Neural cell (in vitro differentiated cells): Measurements from ENCODE around the gene SEC24D.

ENCODE experiments used
- POLR2AphosphoS5 ChIP-seq: IDR thresholded peaks from 2 replicates; pipeline ENCODE4 v1.6.1; 2012
- REST ChIP-seq: IDR thresholded peaks from 2 replicates; pipeline ENCODE4 v1.6.1; 2012; ENCODE audit warnings: borderline replicate concordance
- TAF1 ChIP-seq: IDR thresholded peaks from 2 replicates; pipeline ENCODE4 v1.6.1; 2012; ENCODE audit warnings: low read depth
- TF ChIP-seq, protein P1 (sequence below): fragments of 450-650 bp; IDR thresholded peaks from 2 replicates; pipeline ENCODE4 v1.5.1; 2014; ENCODE audit warnings: antibody characterized with exemption, mild to moderate bottlenecking, moderate library complexity; ENCODE audit not compliant: poor library complexity, severe bottlenecking

DNA sequence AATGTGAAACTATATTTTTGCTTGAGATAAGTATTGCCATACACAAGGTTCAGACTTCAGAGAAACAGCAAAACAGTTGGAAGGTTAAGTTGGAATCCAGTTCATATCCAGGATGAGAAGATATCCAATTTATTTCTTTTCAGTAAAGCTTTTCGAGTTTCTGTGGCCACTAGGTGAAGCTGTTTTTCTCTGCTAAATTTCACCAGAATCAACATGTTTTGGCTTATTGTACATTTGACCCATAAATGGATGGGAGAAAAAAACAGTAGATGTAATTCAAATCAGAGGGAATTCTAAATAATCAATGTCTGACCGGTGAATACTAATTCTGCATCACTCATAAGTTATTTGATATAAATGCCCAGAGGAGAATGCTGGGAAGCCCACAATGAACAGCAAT, 159.8 kb downstream of the SEC24D start:
- TF ChIP-seq, protein P1, sequence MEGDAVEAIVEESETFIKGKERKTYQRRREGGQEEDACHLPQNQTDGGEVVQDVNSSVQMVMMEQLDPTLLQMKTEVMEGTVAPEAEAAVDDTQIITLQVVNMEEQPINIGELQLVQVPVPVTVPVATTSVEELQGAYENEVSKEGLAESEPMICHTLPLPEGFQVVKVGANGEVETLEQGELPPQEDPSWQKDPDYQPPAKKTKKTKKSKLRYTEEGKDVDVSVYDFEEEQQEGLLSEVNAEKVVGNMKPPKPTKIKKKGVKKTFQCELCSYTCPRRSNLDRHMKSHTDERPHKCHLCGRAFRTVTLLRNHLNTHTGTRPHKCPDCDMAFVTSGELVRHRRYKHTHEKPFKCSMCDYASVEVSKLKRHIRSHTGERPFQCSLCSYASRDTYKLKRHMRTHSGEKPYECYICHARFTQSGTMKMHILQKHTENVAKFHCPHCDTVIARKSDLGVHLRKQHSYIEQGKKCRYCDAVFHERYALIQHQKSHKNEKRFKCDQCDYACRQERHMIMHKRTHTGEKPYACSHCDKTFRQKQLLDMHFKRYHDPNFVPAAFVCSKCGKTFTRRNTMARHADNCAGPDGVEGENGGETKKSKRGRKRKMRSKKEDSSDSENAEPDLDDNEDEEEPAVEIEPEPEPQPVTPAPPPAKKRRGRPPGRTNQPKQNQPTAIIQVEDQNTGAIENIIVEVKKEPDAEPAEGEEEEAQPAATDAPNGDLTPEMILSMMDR = no peak
- no peak for TF ChIP-seq POLR2AphosphoS5
- TF ChIP-seq REST = no peak
- TF ChIP-seq TAF1 = no peak
